ENCODE measurements around the gene ACSS1.

Gene ACSS1

DNA sequence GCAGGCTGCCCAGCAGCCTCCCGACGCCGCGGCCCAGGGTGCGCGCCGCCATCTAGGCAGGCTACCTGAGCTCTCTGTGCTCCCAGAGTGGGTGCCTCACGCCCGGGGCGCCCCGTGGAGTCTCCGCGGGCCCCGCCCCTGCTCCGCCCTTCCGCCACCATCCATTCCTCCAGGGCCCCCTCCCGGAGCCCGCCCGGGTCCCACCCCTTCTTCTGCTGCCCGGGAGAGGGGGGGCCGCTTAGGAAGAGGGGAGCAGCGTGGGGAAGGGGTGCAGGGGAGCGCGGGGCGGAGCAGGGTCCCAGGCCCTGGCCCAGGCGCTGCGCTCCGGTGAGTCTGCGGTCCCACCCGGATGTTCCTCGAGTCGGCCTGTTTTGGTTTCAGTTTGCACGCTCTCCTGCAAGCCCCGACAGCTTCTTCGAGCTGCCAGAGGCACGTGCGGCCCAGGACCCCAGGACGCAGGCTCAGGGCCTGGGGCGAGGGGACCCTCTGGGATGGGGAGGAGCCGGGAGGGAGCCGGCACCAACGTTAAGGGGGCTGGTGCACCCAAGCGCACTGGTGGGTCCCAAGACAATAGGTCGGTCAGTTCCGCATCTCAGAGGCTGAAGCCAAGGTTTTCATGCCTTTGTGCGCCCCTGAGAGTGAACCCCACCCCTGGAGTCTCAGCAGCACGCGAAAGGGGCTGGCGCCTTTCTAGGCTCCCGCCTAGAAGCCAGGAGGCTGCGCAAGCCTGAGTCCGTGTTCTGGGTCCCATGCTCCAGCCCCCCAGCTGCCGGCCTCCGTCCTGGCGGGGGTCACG lies at the start of gene ACSS1:
Gene ACSS1, minus strand, starts transcription at position 89 of the 796 bp plus-strand sequence. Its CDS starts 37 bp downstream, at position 52.
- DNase-seq: peak; percentile 63

DNA sequence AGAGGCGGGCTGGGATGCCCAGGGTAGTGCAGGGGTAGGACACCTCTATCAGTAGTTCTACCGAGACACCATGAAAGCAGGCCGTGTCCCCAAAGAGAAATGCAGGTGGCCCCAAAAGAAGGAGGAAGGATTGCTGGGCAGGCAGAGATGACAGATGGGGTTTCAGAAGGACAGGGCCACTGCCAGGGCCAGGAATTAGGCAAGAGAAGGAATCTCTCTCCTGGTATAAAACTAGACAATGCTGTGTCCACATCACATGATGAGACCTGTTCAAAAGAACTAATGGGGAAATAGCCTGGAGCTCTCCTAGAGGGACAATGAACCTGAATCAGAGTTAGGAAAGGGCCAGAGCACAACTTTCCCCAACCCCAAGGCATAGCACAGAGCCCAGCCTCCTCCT lies 45.6 kb upstream of the ACSS1 start:
- DNase-seq: no peak

DNA sequence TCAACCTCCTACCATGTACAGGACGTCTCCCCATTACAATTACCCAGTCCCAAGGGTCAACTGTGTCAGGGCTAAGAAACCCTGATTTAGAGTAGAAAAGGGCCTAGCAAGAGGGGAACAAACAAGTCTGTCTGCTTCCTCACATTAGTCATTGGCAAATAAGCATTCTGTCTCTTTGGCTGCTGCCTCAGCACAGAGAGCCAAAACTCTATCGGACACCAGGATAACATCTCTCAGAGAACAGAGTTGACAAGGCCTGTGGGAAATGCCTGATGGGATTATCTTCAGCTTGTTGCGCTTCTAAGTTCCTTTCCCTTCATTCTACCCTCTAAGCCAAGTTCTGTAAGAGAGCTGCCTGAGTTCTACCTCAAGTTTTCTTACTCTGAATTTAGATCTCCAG lies 43.0 kb upstream of the ACSS1 start:
- DNase-seq: no peak

DNA sequence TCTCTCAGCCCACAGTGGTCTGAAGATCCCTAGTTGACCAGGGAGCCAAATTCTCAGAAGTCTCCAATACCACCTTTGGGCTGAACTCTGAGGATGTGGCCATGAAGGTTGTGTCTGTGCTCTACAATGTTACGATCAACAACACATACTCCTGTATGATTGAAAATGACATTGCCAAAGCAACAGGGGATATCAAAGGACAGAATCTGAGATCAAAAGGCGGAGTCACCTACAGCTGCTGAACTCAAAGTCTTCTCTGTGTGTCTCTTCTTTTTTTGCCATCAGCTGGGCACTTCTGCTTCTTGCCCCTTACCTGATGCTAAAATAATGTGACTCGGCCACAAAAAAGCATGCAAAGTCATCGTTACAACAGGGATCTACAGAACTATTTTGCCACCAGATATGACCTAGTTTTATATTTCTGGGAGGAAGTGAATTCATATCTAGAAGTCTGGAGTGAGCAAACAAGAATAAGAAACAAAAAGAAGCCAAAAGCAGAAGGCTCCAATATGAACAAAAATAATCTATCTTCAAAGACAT lies 41.7 kb upstream of the ACSS1 start:
- no peak for DNase-seq

DNA sequence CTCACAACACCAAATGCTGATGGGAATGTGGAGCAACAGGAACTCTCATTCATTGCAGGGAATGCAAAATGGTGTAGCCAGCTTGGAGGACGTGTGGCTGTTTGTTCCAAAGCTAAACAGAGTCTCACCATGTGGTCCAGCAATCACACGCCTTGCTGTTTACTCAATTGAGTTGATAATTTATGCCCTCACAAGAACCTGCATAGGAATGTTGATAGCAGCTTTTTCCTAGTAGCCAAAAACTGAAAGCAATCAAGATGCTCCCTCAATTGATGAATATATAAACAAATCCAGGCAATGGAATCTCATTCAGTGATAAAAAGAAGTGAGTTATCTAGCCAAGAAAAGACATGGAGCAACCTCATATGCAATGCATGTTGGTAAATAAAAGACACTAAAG lies 39.6 kb upstream of the ACSS1 start:
- no peak for DNase-seq

DNA sequence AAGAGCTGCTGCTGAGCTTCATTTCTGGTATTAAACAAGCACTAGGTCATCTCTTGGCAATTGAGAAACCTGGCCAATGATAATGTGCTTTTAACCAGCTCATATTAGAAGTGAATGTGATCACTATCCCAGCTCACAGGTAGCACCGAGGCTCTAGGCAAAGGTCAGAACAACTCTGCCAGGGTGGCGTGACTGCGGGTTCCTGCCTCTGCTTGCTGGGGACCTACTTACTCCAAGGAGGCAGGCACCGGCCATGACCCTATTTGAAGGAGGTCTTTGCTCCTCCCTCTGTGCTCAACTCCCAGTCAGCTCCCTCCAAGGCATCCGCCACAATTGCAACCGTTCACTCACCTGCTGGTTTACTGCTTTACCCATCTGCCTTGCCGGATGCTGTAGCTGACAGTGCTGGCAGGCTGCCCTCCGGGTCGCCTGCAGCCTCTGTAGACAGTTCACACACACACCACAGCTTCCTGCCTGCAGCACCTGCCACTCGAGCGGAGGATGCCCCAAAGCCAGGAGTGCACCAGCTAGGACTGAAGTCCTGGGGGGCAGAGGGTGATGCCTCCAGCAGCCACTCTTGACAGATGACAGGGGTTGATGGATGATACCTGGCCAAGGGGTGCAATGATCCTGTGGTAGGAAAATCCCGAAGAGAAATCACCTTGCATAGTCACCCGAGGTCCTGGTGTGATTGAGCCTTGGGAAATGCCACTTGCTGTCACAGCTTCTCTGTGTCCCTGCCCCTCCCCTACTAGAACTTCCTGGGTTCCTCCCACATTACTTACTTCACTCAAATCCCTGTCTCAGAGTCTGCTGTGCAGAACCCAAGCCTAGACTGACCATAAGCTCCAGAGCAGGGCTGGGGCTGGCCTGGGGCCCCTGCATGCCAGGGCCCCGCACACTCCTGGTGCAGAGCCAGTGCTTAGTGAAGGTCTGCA lies 32.8 kb upstream of the ACSS1 start:
- peak; percentile 93 for DNase-seq

DNA sequence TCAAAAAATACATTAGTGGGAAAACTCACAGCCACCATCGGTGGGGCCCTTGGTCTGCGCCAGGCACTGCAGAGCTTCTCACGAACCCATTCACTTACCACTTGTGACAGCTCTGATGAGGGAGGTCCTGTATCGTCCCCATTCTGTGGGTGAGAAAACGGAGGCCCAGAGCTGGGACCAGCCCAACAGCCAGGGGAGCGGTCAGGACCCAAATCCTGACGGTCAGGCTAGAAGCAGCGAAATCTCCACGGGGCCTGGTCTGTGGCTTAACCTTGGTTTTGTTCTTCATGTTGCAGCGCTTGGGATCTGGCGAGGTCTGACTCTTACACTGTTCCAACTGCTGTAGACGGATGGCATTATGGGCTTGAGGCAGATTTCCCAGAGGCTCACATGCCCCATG lies 31.7 kb upstream of the ACSS1 start:
- DNase-seq: no peak

DNA sequence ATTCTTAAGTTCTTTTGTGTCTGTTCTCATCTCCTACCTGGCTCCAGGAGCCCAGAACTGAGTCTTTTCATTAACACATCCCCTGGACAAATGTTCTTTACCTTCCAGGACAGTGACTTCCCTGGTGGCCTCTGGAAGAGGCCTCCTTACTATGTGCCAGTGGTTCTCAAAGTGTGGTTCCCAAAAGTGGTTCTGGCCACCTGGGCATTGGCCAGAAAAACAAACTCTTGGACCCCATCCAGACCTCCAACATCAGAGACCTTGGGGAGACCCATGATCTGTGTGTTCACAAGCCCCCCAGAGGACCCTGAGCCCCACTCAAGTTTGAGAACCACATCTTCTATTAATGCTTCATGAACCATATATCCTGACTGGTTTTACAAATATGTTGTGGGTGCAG lies 31.2 kb upstream of the ACSS1 start:
- DNase-seq: no peak

DNA sequence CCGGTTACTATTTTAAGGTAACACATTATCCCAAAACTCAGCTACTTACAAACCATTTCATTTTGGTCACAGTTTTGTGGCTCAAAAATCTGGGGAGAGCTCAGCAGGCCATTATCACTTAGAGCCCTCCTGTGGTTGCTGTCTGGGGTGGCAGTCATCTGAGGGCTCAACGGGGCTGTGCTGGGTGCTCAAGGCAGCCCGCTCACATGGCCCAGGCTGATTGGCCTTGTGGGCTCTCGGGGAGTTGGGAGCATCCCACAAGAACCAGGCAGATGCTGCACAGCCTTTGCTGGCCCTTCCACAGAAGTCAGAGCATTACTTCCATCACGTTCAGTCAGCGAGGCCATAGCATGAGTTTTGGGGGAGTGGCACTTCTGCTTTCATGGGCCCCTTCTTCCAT lies 30.3 kb upstream of the ACSS1 start:
- no peak for DNase-seq

DNA sequence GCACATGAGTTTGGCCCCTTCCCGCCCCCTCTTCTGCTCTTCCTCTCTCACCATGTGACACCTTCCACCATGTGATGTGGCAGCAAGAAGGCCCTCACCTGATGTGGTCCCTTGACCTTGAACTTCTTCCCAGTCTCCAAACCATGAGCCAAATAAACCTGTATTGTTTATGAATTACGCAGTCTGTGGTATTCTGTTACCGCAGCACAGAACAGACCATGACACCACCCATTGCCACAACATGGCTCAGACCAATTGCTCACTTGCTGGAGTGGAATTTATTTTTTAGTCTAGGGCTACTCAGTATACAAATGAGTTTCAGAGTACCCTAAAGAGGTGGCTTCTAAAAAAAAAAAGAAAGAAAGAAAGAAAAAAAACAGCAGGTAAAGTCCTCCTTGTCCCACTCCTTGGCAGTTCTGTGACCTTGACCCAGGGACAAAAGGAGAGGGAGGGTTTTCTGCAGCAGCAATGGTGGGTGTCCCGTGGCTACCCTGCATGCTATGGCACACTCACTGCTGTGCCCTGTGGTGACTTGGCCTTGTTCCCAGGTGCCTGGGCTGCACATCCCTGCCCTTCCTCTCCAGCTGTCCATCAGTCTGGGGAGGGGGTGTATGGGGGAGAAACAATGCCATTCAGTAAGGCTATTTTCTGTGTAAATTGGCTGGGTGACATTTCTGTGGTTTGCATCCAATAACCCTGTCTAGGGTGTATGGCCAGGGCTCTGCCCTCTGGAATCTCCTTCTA lies 29.4 kb upstream of the ACSS1 start:
- no peak for DNase-seq

DNA sequence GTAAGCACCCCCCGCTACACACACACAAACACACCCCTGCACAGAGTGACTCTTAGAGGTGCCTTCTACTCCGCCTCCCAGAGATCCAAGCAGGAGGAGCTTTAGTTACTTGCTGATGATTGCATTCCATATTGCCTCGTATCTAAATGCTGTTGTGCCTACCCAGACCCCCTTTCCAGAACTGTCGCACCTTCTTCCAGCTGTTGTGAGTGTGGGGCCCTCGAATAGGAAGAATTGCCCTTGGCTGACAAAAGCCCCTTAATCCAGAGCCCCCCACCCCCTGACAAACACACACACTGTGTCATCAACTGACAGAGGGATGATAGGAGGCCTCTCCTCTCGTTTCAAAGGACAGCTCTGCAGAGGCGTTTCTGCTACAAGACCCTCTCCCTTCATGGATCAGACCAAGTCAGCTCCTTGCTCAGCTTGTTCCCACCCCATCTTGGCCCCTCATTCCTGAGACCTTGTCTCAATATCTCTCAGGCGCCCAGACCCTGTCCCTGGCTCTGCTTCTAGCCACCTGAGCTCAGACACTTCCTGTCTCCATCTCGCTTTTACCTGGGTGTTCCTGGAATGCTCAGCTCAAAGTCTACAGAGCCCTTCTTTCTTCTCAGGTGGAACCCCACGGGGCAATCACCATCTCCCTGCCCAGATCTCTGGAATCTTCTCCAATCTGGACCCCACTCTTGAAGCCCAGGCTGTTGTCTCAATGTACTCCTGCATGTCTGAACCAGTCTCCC lies 28.0 kb upstream of the ACSS1 start:
- DNase-seq: no peak

DNA sequence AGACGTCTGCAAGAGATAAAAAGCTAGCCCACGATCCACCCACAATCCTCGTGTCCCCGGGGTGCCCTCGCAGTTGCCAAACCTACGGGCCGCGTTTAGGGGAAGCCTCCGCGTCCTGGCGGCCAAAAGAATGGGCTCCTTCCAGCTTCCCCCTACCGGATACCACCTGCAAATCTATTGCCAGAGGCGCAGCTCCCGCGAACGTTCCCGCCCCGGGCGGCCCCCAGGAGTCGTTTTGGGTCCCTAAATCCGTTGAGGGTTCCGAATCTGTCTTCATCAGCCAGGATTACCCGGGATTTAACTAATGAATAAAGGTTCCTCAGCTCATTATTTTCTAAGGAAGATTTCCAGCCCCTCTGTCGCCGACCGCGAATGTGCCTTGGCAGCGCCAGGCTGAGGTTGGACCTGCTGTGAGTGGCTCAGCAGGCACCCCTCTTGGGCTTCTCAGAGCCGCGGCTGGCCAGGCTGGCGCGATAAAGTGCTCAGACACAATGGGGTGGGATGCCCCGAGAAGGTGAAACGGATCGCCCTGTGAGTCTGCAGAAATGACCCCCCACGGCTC lies 26.8 kb upstream of the ACSS1 start:
- peak; percentile 28 for DNase-seq

DNA sequence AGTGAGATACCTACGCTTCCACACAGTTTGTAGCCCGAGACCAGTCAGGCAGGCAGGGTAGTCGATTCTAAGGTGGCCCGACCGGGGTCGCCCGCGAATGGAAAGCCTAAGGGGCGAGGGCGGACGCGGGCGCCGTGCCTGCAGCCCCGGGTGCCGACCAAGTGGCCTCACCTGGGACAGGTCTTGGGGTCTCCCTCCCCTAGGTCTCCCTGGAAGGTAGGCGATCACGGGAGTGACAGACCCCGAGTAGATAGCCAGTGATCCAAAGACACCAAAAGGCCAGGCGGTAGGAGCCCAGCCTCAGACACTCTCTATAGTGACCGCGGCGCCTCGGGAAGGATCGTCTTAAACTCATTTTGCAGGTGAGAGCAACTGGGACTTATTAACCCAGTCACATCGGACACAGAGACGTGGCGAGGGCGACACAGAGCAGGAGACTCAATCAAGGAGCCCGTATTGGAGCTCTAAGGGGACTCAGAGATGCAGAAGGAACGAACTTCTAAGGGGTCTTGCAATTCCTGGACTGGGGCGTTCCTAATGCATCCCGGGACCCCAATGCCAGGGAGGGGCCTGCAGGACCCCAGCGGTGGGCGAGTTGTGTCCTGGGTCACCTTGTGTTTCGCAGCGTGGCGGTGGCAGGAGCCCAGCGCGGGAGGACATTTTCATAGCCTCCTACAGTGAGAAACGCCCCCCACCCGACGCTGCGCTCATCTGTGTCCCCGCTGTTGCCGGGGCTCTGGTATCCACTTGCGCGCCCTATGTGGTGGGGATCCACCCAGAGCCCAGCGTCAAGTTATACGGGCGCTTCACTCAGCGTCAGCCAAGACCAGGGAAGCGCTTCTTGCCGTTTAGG lies 26.1 kb upstream of the ACSS1 start:
- DNase-seq: peak; percentile 25

DNA sequence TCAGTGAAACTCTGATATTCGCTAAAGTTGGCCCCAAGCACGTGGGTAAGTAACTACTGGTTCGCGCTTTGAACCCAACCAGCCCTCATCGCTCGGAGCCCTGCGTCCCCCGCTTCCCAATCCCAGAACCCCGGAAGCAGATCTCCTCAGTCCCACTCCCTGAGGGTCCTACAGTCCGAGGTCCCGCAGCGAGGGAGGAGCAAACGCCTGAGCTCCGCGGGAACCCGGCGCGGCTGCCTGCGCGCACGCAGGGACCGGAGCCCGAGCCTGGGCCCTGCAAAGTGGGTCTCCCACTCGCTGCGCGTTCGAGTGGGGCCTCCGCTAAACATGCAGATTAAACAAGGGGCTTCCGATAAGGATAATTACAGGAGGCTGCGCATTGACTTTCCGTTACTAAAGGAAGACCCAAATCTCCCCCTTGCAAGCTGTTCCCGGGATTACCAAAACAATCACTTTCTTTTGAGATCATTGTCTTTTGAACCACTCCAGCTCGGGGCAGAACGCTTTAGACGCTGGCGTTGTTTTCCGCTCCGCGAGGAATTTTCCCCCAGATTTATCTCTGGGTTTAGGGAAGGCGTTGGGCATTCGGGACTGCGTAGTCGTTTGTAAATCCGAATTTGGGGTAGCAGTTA lies 25.3 kb upstream of the ACSS1 start:
- DNase-seq: no peak

DNA sequence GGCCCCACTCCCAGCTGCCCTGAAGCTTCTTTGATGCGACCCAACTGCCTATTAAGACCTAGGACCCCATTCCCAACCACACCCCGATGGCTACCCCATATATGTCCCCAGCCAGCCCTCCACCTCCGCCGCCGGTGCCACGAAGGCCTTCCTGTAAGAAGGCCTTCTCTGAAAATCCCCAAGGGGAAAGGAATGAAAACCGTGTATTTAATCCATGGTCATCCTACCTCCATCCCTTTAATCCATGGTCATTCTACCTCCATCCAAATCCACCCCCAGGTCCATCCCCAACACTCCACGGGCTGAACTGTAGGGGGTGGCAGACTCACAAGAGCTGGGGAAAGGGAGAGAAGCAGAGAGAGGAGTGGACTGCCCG lies 24.5 kb upstream of the ACSS1 start:
- no peak for DNase-seq

DNA sequence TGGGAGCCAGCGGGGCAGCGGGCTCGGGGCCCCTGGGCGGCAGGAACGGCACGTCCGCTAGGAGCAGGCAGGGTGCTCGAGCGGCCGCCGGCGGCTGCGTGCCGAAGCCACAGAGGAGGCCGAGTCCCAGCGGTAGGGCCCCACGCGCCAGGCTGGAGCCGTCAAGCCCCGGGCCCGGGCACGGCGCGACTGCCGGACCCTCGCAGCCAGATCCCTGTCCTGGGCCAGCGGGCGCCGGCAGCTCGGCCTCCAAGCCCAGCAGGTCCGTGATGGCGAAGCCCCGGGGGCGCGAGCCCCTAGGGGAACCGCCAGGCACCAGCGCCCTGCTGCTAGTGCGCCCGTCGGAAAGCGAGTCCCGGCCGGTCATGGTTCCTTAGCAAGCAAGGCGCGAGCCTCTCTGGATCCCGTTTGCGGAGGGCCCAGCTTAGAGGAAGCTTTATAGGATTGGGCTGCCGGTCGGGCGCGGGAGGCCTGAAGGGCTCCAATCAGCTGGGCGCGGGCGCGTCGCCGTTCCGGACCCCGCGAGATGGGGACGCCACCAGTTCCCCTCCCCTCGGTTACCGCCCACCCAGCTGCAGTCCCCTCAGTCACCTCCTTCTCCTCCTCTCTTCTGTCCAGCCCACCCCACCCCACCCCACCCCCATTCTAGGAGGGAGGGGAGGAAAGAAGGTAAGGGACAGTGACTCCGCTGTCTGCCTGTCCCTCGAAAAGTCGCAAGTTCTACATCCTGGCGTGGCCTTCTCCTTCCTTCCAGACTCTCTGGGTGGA lies 24.0 kb upstream of the ACSS1 start, which contains the start of gene VSX1:
Gene VSX1, minus strand, starts transcription at position 412 of the 768 bp plus-strand sequence. Its CDS starts 45 bp downstream, at position 367.
- DNase-seq: no peak

DNA sequence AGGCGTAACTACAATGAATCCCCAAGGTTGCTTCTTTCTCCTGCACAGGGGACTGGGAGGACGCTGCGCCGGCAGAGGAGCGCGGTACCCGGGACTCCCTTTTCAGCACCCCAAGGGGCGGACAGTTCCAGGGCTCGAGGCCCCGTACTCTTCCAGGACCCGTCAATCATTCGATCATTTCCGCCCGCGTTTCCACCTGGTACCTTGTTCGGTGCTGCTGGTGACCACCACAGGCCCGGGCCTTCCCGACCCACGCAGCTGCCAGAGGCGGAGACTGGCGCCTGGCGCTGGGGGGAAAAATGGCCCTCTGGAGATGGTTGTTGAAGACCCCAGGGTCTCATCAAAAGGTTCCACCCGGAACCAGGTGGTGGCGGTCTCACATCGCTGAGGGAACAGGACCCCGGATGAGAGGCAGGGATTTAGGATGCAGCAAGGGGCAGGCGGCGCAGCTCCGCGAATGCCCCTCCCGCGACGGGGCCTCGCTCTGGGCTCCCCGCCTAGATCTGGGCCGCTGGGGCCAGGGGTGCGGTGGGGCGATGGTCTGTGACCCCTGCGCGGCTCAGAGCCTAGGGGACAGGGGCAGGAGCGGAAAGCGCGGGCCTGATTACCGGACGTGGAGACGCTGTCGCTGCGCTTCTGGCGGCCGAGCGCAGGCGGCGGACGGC lies 23.3 kb upstream of the ACSS1 start:
- no peak for DNase-seq

DNA sequence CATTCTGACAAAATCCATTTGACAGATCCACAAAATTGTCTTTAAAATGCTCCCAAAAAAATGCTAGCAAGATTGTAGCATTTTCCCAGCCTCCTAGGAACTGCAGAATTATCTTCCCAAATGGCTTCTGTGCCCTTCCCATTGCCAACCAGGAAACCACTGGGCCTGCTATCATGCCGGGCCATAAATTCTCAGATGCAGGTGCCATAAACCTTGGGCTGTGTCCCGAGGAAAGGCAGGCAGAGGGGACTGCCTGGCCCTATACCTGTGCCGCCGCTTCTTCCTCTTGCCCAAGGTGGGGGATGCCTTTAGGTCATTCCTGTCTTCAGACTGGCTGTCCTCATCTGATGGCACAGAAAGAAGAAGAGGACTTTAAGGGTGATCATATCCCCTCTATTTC lies 21.2 kb upstream of the ACSS1 start:
- DNase-seq: no peak

DNA sequence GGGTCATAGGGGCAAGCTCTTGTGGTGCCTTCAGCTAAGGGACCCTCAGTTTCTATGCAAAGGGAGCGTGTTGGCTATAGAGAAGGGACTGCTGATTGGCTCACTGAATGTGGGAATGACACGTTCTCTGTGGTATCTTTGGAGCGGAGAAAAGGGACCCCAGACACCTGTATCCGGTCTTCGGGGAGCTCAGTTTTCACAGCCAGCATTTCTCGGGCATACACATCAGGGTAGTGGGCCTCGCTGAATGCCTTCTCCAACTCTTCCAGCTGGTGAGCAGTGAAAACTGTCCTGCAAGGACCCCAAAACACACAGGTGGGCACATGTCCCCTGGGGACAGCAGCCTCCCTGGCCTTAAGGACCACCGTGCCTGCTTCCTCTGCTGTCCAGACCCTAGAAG lies 20.7 kb upstream of the ACSS1 start:
- no peak for DNase-seq

Data from NCI-H510A treated with DMSO at 0.1 percent for 48 hours (cell line).